Inferior parietal cortex (tissue), 1 donor: ENCODE results near the gene CDK17.
A peak's percentile ranks its signal among the peaks of the same experiment; 100 is the strongest.
"Not testable (repeated sequence)": the region's sequence is repeated elsewhere in the genome, so short reads cannot be mapped to it uniquely, and the experiment has no call there.

Source experiments
- DNase-seq: peaks from one replicate; pipeline ENCODE4 v3.0.0-alpha.2; 2016; ENCODE audit errors: extremely low spot score

CDK17 gene

DNA sequence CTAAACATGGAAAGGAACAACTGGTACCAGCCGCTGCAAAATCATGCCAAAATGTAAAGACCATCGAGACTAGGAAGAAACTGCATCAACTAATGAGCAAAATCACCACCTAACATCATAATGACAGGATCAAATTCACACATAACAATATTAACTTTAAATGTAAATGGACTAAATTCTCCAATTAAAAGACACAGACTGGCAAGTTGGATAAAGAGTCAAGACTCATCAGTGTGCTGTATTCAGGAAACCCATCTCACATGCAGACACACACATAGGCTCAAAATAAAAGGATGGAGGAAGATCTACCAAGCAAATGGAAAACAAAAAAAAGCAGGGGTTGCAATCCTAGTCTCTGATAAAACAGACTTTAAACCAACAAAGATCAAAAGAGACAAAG lies 82.4 kb downstream of the CDK17 start:
- DNase-seq: not testable (repeated sequence)

GRCh38 chr12:96315741-96316481 lies 84.3 kb downstream of the CDK17 start:
- DNase-seq: not testable (repeated sequence)

- no peak for DNase-seq
These were observed 85.5 kb downstream of the CDK17 start for GRCh38 chr12:96314723-96315122.

- no peak for DNase-seq
These were observed 86.6 kb downstream of the CDK17 start for GRCh38 chr12:96313606-96314005.

DNA sequence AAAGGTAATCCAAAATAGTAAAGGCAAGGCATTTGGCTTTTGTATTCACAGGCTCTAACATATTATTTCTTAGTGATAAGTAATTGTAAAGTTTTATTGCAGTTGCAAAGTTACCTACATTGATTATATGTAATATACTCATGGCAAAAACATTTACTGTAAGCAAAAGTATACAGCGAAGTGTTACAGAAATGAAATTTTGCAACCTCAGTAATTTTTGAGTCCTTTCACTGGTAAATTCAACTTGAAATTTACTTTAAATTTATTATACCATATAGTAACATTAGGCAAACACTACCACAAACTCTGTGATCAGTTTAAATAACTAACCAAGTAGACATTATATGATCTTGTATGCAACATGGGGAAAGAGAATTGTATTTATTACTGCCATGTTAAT lies 89.0 kb downstream of the CDK17 start:
- no peak for DNase-seq

DNA sequence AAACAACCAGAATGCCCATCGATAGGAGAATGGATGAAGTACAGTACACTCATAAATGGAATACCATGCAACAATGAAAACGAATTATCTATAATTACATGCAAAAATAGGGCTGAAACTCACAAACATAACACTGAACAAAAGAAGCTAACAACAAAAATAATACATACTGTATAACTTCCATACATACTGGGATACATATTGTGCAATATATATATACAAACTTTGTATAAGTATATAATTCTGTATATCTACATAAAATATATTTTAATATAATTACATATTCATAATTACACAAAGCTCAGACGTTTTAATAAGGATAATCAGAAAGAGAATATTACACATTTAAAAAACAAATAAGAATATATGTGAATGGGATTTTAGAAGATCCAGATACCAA lies 90.2 kb downstream of the CDK17 start:
- DNase-seq: no peak

DNA sequence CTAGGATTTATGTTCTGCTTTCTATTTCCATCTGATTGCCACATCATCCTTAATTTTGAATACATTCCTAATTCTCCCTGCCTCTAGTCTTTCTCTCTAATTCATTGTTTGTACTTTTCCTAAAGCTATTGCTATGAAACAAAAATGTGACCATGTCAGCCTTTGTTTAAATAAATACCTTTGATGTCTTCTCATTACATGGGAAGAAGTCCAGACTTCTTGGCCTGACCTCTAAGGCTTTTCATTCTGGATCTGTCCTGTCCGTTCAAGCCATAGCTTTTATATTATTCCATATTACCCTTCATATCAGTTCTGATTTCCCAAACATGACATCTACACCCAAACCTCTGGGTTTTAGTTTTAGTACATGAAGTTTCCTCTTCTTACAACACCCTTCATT lies 91.4 kb downstream of the CDK17 start:
- no peak for DNase-seq

DNA sequence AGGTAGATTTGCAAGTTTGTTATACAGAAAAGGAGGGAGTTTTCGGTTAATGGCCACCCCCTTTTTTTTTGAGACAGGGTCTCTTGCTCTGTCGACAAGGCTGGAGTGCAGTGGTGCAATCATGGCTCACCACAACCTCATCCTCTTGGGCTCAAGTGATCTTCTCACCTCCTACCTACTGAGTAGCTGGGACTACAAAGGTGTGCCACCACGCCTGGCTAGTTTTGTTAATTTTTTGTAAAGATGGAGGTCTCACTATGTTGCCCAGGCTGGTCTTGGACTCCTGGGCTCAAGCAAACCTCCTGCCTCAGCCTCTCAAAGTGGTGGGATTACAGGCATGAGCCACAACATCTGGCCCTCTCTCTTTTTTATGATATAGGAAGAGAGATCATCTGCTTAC lies 94.6 kb downstream of the CDK17 start:
- no peak for DNase-seq

DNA sequence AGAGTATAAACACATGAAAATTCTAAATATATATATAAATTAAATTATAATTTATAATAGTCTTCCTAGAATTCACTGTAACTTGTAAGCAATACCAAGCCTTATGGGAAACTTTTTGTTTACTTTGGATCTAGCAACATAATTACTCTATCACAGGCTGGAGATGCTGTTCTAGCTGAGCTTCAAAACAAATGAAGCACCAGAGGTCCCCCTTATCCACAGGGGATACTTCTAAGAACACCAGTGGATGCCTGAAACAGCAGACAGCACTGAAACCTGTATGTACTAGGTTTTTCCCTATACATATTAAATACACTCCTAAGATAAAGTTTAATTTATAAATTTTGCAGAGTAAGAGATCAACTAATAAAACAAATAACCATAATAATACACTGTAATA lies 96.6 kb downstream of the CDK17 start:
- no peak for DNase-seq

- peak; percentile 64 for DNase-seq
These were observed 97.4 kb downstream of the CDK17 start for GRCh38 chr12:96302687-96303310.

DNA sequence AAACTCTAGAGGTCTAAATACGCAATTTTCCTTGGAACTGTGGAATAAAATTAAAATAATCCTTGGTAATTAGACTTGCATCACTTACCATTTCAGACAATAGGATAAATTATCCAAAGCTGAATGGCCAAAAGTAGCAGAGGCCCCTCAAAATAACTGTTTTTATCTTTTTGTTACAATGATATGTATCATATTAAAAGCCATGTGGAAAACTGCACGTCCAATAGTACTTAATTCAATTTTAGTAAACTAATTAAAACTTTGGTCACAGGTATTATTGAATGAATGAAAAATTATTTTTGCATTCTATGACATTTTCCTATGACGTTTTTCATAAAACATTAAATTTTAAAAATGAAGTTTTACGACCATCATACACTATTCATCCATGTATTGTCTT lies 98.5 kb downstream of the CDK17 start:
- no peak for DNase-seq

- no peak for DNase-seq
These were observed 100.2 kb downstream of the CDK17 start for GRCh38 chr12:96300064-96300463.

DNA sequence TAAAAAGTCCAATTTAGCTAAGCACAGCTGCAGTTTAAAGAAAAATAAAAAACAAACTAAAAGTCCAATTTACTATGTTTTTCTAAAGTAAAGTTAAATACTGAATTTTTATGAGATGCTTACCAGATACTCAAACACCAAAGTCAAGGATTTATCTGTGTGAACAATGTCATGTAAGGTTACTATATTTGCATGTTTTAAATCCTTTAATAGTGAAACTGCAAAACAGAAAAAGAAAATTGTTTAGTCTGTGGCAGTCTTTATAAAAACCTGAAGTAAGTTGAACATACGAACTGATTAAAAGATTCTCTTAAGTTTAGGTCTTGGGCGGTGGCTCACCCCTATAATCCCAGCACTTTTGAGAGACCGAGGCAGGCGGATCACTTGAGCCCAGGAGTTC lies 102.7 kb downstream of the CDK17 start:
- no peak for DNase-seq

DNA sequence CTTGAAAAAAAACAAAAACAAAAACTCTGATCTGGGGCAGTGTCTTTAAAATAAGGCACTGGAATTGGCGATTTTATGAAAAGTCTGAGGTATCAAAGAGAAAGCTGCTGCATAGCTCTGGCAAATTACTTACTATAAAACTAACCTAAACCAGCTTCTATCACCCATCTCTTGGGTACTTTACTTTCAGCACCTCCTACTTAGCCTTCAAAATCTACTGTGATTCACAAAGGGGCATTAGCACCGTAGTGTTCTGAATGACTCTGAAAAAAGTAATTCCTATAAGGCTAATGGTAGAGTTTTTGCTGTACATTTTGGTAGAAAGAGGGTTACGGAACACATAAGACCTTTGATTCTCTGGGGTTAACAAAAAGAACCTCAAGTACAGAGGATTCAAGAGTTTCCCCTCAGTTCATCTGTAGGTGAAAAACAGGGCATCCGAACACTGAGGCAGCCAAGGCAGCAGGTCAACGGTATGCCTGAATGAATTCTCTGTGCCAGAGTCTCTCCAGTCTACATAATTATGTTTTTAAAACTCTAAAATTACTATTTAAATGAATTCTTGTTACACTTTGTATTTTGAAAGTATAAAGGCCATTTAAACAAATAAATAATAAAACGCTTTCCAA lies 104.6 kb downstream of the CDK17 start:
- DNase-seq: no peak

DNA sequence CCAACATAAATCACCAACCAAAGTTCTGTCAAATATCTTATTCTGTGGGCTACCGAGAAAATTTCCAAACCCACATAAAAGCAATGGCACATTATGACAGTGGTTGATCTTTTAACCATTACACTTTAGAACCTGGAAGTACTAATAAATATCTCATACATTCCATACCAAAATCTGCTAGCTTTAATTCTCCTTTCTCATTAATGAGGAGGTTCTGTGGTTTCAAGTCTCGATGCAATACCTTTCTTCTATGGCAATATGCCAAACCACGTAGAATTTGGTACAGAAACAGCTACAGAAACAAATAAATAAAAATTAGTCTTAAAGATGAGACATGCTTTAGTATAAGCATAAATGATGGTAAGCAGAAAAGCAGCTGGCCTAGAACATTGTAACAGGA lies 105.4 kb downstream of the CDK17 start:
- no peak for DNase-seq

GRCh38 chr12:96293093-96293492 lies 107.1 kb downstream of the CDK17 start:
- no peak for DNase-seq

- DNase-seq: no peak
These were observed 111.2 kb downstream of the CDK17 start for GRCh38 chr12:96289067-96289466.

DNA sequence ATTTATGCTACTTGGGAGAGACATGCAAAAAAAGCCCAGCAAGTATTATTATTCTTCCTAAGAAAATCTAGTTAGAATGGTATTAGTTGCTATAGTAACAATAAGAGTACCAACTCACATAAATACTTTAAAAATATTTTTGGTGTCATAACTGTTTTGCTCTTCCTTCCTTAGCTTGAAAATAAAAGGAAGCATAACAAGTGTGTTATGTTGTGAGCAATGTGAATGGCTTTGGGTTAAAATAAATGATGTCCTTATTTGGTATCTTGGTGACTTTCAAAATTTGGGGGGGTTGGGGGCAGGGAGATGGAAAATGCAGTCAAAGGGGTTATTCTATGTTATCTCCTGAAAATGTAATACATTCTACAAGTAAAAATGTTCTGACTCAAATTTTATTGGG lies 115.1 kb downstream of the CDK17 start:
- no peak for DNase-seq

GRCh38 chr12:96274331-96274730 lies 125.9 kb downstream of the CDK17 start:
- DNase-seq: no peak

GRCh38 chr12:96271469-96272199 lies 128.6 kb downstream of the CDK17 start:
- DNase-seq: no peak

- no peak for DNase-seq
These were observed 134.0 kb downstream of the CDK17 start for GRCh38 chr12:96266238-96266637.

- DNase-seq: no peak
These were observed 134.4 kb downstream of the CDK17 start for GRCh38 chr12:96265836-96266235.

DNA sequence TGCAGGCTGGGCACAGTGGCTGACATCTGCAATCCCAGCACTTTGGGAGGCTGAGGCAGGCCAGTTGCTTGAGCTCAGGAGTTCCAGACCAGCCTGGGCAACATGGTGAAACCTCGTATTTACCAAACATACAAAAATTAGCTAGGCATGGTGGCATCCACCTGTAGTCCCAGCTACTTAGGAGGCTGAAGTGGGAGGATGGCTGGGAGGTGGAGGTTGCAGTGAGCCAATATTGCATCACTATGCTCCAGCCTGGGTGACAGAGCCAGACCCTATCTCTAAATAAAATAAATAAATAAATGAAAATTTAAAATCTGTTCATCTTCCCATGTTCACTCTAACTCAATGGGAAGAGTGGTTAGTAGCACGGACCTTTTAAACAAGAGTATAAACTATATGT lies 134.8 kb downstream of the CDK17 start:
- no peak for DNase-seq
